ENCODE measurements around the gene SLX9. TPM values are rescaled to one million over a fixed set of nuclear protein-coding genes. Genes with fewer than 3 reads are reported as not detected.

The SLX9 gene
- total RNA-seq, 1 experiment from 2014 or later, result 58.7 TPM

DNA sequence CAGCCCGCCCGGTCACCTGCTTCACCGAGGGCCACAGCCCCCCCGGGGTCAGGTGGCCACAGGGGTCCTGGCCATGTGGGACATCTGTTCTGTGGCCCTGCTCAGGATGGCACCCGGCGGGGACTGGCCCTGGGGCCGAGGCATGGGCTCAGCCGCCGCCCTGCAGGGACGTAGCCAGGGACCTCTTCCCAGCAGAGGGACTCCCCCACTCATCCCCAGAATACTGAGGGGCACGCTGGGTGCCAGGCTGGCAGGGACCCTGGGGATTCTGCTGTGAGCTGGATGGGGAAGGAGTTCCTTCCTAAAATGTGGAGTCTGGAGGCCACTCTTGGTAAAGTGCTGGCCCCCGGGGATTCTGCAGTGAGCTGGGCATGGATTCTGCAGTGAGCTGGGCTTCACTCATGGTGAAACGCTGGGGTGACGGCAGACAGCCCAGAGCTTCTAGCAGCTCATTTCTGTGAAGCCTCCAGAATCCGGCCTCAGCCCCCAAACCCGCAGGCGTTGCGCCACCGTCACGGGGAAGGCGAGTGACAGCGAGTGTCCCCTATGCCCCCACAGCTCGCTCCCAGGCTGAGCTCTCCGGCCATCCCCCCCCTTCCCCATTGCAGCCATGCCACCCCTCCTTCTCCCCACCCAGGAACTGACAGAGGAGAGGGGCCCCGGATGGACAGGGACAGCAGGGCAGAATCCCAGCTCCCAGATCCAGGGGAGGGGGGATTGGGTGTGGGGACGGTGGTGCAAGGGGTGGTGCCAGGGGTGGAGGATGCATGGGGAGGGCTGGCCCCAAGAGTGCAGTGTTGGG lies 20.5 kb upstream of the SLX9 start:
- POLR2A ChIA-PET, result interaction anchor here (3.5 kb wide), 1 partner anchor 7 kb away, joined by 26 read pairs; no protein-coding TSS in a partner anchor
- Mint-ChIP-seq H3K4me1 (ENCODE audit: insufficient read depth, unreplicated experiment) (peaks cover 30% of the 10 kb centered on the region), H3K36me3 (ENCODE audit: insufficient read depth, unreplicated experiment) (peaks cover 7% of the 10 kb centered on the region), H3K4me3 (ENCODE audit: unreplicated experiment) (no peak overlapping the region), H3K27ac (ENCODE audit: low read depth, unreplicated experiment) (no peak overlapping the region), H3K9me3 (ENCODE audit: unreplicated experiment) (no peaks in the 10 kb centered on the region), H3K27me3 (ENCODE audit: insufficient read depth, unreplicated experiment) (no peaks in the 10 kb centered on the region)
- intact Hi-C loops (cut with micrococcal nuclease), result no loop called here
- TF ChIP-seq CTCF (IDR thresholded peaks at IDR 0.05; ENCODE audit: unreplicated experiment), result no peak
- DNase-seq (ENCODE audit: unreplicated experiment), result no peak
- CTCF ChIA-PET, result no interaction called here
- no TSS peak for BruUV-seq (replicated peaks)

DNA sequence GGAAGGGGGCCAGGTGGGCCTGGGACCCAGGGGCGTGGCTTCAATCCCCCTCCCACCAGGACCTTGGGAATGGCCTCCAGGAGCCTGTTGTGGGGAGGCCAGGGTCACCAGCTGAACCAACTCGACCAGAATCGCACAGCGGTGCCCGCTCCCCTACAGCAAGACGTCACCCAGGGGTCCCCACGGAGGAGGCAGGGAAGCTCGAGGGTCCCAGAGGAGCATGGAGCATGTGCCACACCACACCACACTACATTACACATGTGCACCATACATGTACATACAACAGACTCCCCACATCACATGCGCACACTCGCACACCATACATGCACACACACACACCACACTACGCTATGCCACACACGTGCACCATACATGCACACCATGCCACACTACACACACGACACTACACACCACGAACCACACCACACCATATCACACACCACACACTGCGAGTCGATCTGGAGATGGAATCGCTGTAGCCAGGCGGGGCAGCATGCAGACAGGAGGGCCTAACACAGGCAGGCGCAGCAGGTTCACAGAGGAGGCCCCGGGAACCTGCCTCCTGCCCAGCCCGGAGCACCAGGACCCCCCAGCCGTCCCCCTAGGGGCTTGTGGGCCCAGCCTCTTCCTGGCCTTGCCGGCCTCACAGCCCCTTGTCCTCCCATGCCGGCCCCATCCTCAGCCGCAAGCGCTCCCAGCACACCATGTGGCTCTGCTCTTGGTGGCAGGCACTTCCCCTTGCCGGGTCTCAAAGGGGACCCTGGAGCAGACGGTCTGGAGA lies 19.7 kb upstream of the SLX9 start:
- ChIA-PET POLR2A (no interaction called here), CTCF (no interaction called here)
- no peak overlapping the region for H3K27ac Mint-ChIP-seq (ENCODE audit: low read depth, unreplicated experiment)
- H3K9me3 Mint-ChIP-seq (ENCODE audit: unreplicated experiment), result no peaks in the 10 kb centered on the region
- no peaks in the 10 kb centered on the region for H3K27me3 Mint-ChIP-seq (ENCODE audit: insufficient read depth, unreplicated experiment)
- no peak for TF ChIP-seq CTCF (IDR thresholded peaks at IDR 0.05; ENCODE audit: unreplicated experiment)
- no peak overlapping the region for H3K4me3 Mint-ChIP-seq (ENCODE audit: unreplicated experiment)
- BruUV-seq (replicated peaks), result no TSS peak
- DNase-seq (ENCODE audit: unreplicated experiment), result no peak
- intact Hi-C loops (cut with micrococcal nuclease), result no loop called here
- peaks cover 30% of the 10 kb centered on the region for H3K4me1 Mint-ChIP-seq (ENCODE audit: insufficient read depth, unreplicated experiment)
- H3K36me3 Mint-ChIP-seq (ENCODE audit: insufficient read depth, unreplicated experiment), result peaks cover 7% of the 10 kb centered on the region

- no peak for TF ChIP-seq CTCF (IDR thresholded peaks at IDR 0.05; ENCODE audit: unreplicated experiment)
- H3K9me3 Mint-ChIP-seq (ENCODE audit: unreplicated experiment), result no peaks in the 10 kb centered on the region
- no peak within 1 kb of the TSS for H3K27ac Mint-ChIP-seq (ENCODE audit: low read depth, unreplicated experiment)
- no peak for DNase-seq (ENCODE audit: unreplicated experiment)
- ChIA-PET CTCF (no interaction called here), POLR2A (no interaction called here)
- peaks cover 7% of the 10 kb centered on the region for H3K36me3 Mint-ChIP-seq (ENCODE audit: insufficient read depth, unreplicated experiment)
- H3K4me3 Mint-ChIP-seq (ENCODE audit: unreplicated experiment), result no peak within 1 kb of the TSS
- no TSS peak for BruUV-seq (replicated peaks)
- no peaks in the 10 kb centered on the region for H3K27me3 Mint-ChIP-seq (ENCODE audit: insufficient read depth, unreplicated experiment)
- intact Hi-C loops (cut with micrococcal nuclease), result no loop called here
- H3K4me1 Mint-ChIP-seq (ENCODE audit: insufficient read depth, unreplicated experiment), result peaks cover 31% of the 10 kb centered on the region
These were observed 18.9 kb upstream of the SLX9 start, which contains the start of gene ITGB2 for GRCh38 chr21:44920694-44921604. ITGB2 (minus strand) TSS chr21:44920899; CDS start chr21:44910782, 10,117 bp downstream.

All from MCF 10A (cell line).